Mesenteric fat pad (tissue), 1 donor: ENCODE data around the gene SMAD3. TPM values are rescaled to one million over a fixed set of nuclear protein-coding genes. Genes with fewer than 3 reads are reported as not detected.
A peak's percentile ranks its signal among the peaks of the same experiment; 100 is the strongest.

ENCODE experiments used
- DNase-seq: peaks from one replicate; pipeline ENCODE4 v3.0.0-alpha.2; 2020; ENCODE audit warnings: low spot score
- total RNA-seq: library from RNA; stranded (reverse); fragmentation: NEBNext Ultra II Directional; extraction: Animal tissue kit (Norgen Biotek cat#: 25700); gene quantifications from one replicate; pipeline ENCODE4 v1.2.1, GENCODE V29; 2021
- donor health status: DM: yes; HTN: yes; CAD: no.

Gene SMAD3
- total RNA-seq, 1 donor from 2014 or later = 71.9 TPM

- DNase-seq = peak; percentile 75
These were observed 59.6 kb downstream of the SMAD3 start for GRCh38 chr15:67124911-67125588.

DNA sequence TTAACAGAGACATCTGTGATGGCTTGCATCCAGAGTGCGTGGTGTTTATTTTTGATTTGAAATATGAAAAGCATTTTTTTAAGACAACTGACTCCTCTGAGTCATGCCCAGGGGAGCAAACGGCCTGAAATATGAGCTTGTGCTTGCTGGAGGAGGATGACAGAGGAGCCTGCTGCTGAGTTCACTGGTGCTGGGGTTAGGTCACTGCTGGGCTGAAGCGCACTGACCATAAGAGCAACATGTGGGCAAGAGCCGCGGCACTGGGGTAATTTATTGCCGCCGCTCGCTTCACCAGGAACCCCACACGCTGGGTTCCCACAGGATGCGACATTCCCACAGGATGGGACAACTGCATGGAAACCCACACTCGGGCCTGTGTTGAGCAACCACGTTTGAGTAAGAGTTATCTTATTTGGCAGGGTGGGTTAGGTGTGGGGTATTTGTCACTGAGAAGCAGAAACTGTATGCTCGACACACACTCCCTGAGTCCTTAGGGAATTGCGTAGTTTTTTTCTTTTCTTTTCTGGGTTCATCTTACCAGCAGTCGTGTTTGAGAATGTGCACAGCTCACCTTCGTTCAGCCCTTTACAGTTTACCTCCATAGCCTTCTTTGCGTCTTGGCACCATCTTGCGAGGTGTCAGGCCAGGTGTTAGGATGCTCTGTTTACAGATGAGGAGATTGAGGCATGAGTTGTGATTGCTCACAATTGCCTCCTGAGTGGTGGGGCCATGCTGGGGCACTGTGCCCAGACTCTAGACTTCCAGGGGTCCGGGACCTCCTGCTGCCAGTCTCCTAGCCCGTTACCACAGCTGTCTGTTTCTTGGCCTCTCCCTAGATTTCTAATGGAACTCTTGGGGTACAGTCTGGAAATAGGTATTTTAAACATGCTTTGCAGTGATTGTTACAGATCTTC is 60.4 kb downstream of the SMAD3 start:
- DNase-seq = no peak

DNA sequence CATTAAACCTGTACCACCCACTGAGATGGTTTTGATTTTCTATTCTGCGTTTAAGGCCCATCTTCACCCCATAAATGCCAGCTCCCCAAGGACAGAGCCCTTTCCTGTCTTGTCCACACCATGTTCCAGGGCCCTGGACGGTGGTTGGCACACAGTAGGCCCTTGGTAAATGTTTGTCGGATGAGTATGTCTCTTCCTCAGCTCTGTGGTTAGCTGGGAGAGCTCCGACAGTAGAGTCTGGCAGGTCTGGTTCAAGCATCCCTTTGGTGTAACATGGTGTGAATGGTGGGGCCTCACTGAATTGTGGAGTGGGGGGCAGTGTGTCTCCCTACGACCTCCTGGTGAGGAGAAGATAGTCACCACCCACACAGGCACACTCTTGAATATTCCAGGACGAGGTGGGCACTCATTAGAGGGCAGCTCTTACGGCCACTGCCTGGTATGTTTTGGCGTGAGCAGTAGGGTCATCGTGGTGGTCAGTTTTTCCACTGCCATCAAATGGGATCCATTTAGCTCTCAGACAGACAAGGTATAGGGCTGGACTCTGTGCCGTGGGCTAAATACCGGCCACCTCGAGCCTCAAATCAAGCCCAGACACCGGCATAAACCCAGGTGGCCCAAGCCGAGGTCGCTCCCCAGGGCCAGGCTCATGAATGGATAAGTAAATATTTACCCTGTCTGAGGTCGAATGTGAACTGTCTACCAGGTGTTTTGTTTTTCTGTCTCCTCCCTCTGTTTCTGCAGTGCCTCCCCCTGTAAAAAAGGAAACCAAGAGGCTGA is 61.3 kb downstream of the SMAD3 start:
- DNase-seq = peak; percentile 26

DNA sequence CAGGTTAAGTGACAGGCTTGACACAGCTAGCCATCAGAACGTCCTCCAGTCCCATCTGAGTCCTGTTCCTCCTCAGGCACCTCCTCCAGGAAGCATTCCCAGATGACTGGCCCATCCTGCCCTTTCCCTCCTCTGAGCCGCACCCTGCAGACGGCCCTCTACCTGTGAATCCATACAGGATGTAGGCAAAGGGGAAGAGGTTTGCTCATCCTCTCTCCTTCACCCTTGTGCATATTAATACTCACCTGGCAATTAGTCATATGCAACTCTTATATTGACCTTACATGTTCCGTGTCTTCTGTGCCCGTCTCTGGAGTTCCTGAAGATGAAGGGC is 61.9 kb downstream of the SMAD3 start:
- peak; percentile 28 for DNase-seq

GRCh38 chr15:67127965-67128364 is 62.6 kb downstream of the SMAD3 start:
- peak; percentile 47 for DNase-seq

- peak; percentile 59 for DNase-seq
These were observed 64.8 kb downstream of the SMAD3 start for GRCh38 chr15:67130166-67130565.

GRCh38 chr15:67130673-67131601 is 65.5 kb downstream of the SMAD3 start:
- peak; percentile 68 for DNase-seq

- DNase-seq = peak; percentile 28
These were observed 66.9 kb downstream of the SMAD3 start for GRCh38 chr15:67132276-67132675.

- peak; percentile 20 for DNase-seq
These were observed 67.6 kb downstream of the SMAD3 start for GRCh38 chr15:67133026-67133425.

DNA sequence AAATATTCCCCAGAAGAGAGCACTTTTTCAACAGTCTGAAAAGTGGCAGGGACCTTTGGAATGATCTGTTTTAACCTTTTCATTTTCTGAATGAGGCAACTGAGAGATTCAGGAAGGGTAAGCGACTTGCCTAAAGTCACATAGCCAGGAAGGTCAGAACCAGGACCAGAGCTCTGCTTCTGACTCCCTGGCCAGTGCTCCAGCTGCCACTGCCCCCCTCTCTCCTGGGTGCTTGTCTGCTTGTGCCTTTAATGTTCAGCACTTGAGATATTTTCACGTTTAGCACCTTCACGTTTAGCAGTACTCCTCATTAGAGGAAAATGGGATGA is 68.3 kb downstream of the SMAD3 start:
- no peak for DNase-seq

- peak; percentile 82 for DNase-seq
These were observed 68.9 kb downstream of the SMAD3 start for GRCh38 chr15:67134067-67134838.

DNA sequence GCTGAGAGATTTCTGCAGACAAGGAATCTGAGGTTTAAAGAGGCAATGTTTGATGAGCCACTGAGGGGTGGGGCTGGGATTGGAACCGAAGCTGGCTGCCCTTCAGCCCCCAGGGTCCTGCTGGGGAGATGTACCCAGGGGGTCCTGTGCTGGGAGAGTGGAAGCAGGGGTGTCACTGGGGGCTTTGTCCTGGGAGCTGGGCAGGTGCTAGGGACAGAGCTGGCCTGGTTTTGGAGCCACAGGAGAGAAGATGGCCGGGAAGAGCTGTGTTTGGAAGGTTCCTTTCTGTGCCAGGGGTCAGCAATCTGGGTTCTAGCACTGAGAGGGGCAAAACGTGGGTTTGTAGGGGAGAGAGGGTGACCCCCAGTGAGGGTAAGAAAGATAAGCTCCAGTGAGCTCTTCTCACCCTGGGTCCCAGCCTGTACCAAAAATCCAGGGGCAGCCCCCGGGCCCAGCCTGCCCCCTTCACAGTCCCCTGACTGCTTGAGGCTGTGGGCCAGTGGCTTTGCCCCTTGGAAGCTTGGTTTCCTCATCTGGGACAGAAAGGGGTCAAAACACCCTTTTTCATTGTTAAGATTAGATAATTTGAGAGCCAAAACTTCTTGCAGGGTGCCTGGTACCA is 69.6 kb downstream of the SMAD3 start:
- peak; percentile 71 for DNase-seq

- DNase-seq = no peak
These were observed 70.1 kb downstream of the SMAD3 start for GRCh38 chr15:67135494-67135893.

GRCh38 chr15:67136802-67137201 is 71.4 kb downstream of the SMAD3 start:
- DNase-seq = peak; percentile 43

- DNase-seq = no peak
These were observed 71.9 kb downstream of the SMAD3 start for GRCh38 chr15:67137319-67137718.

DNA sequence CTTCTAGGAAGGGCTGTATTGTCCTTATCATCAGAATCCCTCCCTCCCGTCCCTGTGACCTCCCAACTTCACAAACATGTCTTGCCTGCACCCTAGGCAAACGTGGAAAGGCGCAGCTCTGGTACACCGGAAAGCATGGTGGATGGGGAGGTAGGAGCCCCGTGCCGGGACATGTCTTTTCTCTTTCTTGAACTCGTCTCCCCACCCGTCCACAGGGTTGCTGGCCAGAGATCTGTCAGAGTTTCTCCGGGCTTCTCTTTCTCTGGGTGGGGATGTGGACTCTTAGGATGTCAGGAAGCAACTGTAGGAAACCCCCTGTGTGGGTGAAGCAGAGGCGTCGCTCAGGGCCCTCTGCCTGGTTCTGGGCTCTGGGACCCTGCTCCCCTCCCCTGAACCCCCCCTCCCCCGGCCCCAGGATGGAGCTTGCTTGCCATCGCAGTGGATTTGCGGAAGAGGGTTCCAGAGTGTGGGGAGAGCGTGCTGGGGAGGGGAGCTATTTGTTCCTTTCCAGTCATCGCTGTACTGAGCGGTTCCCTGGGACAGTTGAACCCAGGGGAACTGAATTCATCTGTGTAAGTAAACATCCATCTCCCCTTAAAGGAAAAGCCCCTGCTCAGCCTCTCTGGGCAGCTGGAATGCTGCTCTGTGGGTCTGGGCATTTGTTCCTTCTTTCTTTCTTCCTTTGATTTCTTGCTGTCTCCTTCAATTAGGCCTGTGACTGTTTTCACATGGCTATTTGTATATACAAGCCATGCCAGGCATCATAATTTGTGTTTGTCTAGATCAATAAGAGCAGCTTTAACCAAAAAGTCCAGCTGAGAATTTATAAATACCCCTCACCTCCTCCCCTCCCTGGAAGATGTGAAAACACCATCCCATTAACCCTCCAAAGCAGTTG is 72.8 kb downstream of the SMAD3 start:
- peak; percentile 85 for DNase-seq

DNA sequence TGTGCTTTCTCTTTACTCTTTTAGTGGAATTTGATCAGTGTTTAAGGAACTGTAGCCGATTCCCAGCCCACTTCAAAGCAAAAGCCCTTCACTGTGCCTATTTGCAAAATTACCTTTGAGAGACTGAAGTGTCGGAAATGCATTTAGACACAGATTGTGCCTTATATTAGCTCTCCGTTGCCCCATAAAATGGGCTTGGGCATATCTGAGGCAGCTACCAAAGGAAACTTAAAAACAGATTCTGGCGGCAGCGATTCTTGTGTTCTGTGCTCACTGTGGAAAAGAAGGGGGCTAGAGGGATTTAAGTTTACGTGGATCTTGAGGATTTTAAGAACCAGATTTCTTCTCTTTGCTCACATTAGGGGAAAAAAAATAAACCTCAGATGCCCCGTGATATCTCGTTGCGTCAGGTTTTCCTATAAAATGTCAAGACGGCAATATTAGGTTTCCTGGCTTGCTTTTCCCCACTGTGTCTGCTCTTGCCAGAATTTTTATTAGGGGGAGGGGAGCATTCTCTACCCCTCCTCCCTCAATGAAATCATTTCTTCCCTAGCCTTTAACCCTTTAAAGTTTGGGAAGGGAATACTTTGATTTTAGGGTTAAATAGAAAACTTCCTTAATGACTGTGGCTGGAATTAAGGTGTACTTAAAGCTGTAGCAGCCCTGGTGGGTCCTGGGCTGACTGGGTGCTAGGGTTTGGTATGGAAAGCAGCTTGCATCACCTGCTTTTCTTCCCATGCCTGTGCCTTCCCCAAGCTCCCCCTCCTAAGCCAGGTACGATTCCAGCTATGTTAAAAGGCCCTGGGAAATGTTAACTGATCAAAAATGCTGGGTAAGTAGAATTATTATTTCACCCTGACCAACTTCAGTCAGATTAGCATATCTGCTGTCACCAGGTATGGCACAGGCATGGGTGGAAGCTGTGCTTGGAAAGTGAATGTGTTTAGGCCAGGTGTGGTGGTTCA is 73.8 kb downstream of the SMAD3 start:
- DNase-seq = no peak
